Endothelial cell of umbilical vein (primary cell): Measurements from ENCODE around the gene SV2C.

Source experiments
- CTCF ChIP-seq, 2 donors: IDR thresholded peaks; 1 replicate in 1 of 2; 2 replicates in 1 of 2; pipeline ENCODE4 v1.5.1; 2011; ENCODE audit warnings: low read length in 2 of 2, mild to moderate bottlenecking in 2 of 2, moderate library complexity in 2 of 2, control low read depth in 1 of 2, inconsistent platforms in 1 of 2, low read depth in 1 of 2; ENCODE audit not compliant: insufficient read depth in 1 of 2; ENCODE audit errors: extremely low read depth in 1 of 2
- EZH2 ChIP-seq: IDR thresholded peaks from 2 replicates; pipeline ENCODE4 v1.6.1; 2012; ENCODE audit warnings: borderline replicate concordance, low read depth, mild to moderate bottlenecking, moderate library complexity, low read length, inconsistent platforms; ENCODE audit not compliant: severe bottlenecking
- FOS ChIP-seq: IDR thresholded peaks from 2 replicates; pipeline ENCODE4 v1.6.1; 2011; ENCODE audit warnings: mild to moderate bottlenecking, low read length, moderate library complexity, borderline replicate concordance; ENCODE audit not compliant: insufficient read depth
- GATA2 ChIP-seq: IDR thresholded peaks from 2 replicates; pipeline ENCODE4 v1.7.0; 2011; ENCODE audit warnings: low read depth, mild to moderate bottlenecking, moderate library complexity, mixed read lengths, low read length; ENCODE audit not compliant: insufficient read length, insufficient read depth
- JUN ChIP-seq: IDR thresholded peaks from 2 replicates; pipeline ENCODE4 v1.6.1; 2011; ENCODE audit warnings: borderline replicate concordance, low read depth; ENCODE audit not compliant: insufficient read length, insufficient read depth
- MAX ChIP-seq: IDR thresholded peaks from 2 replicates; pipeline ENCODE4 v1.6.1; 2011; ENCODE audit not compliant: insufficient read depth, insufficient read length
- MYC ChIP-seq: IDR thresholded peaks from one replicate; pipeline ENCODE4 v1.6.1; 2011; ENCODE audit warnings: mild to moderate bottlenecking, low read depth, low read length
- POLR2A ChIP-seq: IDR thresholded peaks from 2 replicates; pipeline ENCODE4 v1.6.1; 2012; ENCODE audit warnings: low read depth, mild to moderate bottlenecking, control low read depth, low read length
- POLR2AphosphoS5 ChIP-seq: IDR thresholded peaks from 2 replicates; pipeline ENCODE4 v1.6.1; 2012; ENCODE audit warnings: low read depth, mild to moderate bottlenecking, control low read depth, low read length, moderate library complexity; ENCODE audit not compliant: insufficient read depth

- TF ChIP-seq FOS = no peak
- TF ChIP-seq CTCF (IDR thresholded peaks at IDR 0.05; ENCODE audit: extremely low read depth in 1 of 2, insufficient read depth in 1 of 2, low read depth in 1 of 2, low read length in 2 of 2) = no peak
- no peak for TF ChIP-seq POLR2AphosphoS5
- TF ChIP-seq POLR2A = no peak
- no peak for TF ChIP-seq MAX
- TF ChIP-seq EZH2 = no peak
- TF ChIP-seq GATA2 = no peak
- no peak for TF ChIP-seq JUN
- TF ChIP-seq MYC = no peak
Measured at GRCh38 chr5:76299592-76299991, 216.4 kb downstream of the SV2C start.
